Lower leg skin (tissue), 3 donors: ENCODE results near the gene GPATCH2L.

Experiments used
- POLR2A ChIP-seq, 2 donors: fragments of 450-650 bp; IDR thresholded peaks; one replicate each; pipeline ENCODE4 v1.6.1; 2016 to 2017; ENCODE audit warnings: antibody characterized with exemption in 2 of 2, mild to moderate bottlenecking in 1 of 2, moderate library complexity in 1 of 2
- TF ChIP-seq, protein P1 (sequence below), 3 donors: fragments of 450-650 bp; IDR thresholded peaks; one replicate each; pipeline ENCODE4 v1.5.1; 2016; ENCODE audit warnings: antibody characterized with exemption in 3 of 3, mild to moderate bottlenecking in 3 of 3, moderate library complexity in 2 of 3

DNA sequence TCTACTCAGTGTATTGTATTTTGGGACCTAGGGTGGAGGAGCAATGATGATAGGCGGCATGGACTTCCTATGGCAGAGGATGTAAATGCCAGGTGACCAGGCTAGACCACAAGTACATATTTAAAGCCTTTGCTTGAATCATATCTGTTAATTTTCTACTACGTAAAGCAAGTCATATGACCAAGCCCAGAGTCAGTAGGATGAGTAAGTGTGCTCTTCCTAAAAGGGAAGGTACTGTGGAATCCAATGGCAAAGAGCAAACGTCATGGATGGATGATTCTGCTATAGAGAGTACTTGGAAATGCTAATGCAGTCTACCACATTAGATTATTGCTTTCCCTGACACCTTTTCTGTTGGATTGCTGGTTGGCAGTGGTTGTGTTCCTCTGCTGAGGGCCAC is 16.8 kb downstream of the GPATCH2L start:
- TF ChIP-seq, protein P1, sequence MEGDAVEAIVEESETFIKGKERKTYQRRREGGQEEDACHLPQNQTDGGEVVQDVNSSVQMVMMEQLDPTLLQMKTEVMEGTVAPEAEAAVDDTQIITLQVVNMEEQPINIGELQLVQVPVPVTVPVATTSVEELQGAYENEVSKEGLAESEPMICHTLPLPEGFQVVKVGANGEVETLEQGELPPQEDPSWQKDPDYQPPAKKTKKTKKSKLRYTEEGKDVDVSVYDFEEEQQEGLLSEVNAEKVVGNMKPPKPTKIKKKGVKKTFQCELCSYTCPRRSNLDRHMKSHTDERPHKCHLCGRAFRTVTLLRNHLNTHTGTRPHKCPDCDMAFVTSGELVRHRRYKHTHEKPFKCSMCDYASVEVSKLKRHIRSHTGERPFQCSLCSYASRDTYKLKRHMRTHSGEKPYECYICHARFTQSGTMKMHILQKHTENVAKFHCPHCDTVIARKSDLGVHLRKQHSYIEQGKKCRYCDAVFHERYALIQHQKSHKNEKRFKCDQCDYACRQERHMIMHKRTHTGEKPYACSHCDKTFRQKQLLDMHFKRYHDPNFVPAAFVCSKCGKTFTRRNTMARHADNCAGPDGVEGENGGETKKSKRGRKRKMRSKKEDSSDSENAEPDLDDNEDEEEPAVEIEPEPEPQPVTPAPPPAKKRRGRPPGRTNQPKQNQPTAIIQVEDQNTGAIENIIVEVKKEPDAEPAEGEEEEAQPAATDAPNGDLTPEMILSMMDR (IDR thresholded peaks at IDR 0.05): no peak
- no peak for TF ChIP-seq POLR2A (IDR thresholded peaks at IDR 0.05)
